ENCODE results near the gene DISP2.

Gene DISP2

DNA sequence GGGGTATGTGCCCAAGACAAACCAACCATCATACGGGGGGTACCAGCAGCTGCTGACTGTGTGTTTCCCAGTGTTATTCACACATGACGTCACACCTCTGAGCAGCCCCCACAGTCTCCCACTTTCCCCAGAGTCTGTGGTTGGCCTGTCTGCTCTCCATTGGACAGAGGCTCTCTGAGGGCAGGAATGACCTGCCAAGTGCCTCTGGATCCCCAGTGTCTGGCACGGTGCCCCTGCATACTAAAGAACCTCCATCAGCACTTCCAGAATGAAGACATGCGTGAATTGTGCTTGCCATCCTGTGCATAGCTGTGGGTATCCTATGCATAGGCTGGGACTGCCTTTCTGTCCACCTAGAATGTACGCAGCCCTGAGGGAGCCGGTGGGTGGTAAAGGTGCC, 13.8 kb upstream of the DISP2 start:
- in situ Hi-C loops (cut with MboI; ENCODE audit: low sequenced_read_pairs) = no loop called here
- no peak for DNase-seq (ENCODE audit: low spot score in 2 of 2)

DNA sequence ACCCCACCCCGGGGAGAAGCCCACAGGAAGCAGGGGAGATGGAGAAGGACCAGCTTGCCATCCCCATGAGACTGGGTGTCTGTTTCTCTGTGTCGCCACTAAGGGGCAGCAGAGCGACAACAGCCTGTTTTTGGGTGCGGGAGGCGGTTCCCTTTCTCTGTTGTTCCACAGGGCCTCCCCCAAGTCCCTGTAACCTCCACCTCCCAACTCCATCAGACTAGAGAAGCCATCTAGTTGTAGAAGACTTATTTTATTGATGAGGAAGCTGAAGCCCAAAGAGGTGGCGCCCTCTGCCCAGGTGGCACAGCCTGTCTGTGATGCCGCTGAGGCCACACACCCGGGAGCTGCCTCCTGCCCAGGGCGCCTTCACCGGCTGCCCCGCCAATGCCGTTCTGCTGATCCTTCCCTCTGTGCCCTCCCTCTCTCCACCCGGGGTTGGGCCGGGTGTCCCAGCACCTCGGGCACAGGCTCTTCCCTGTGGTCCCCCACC, 13.3 kb upstream of the DISP2 start:
- H3K36me3 ChIP-seq (replicated peaks) = no peaks in the 10 kb centered on the region
- H3K4me3 ChIP-seq = no peak overlapping the region
- DNase-seq (ENCODE audit: low spot score in 2 of 2) = peak; percentile 59 to 77
- no peaks in the 10 kb centered on the region for H3K27me3 ChIP-seq (ENCODE audit: low read depth)
- in situ Hi-C loops (cut with MboI; ENCODE audit: low sequenced_read_pairs) = no loop called here
- no peaks in the 10 kb centered on the region for H3K9me3 ChIP-seq
- peaks cover 15% of the 10 kb centered on the region for H3K4me1 ChIP-seq

More for the DNA sequence above, 13.8 kb upstream of the DISP2 start:
- H3K27me3 ChIP-seq (ENCODE audit: low read depth) = no peaks in the 10 kb centered on the region
- no peaks in the 10 kb centered on the region for H3K36me3 ChIP-seq (replicated peaks)
- no peak overlapping the region for H3K4me3 ChIP-seq
- no peaks in the 10 kb centered on the region for H3K9me3 ChIP-seq
- H3K4me1 ChIP-seq = peaks cover 15% of the 10 kb centered on the region

DNA sequence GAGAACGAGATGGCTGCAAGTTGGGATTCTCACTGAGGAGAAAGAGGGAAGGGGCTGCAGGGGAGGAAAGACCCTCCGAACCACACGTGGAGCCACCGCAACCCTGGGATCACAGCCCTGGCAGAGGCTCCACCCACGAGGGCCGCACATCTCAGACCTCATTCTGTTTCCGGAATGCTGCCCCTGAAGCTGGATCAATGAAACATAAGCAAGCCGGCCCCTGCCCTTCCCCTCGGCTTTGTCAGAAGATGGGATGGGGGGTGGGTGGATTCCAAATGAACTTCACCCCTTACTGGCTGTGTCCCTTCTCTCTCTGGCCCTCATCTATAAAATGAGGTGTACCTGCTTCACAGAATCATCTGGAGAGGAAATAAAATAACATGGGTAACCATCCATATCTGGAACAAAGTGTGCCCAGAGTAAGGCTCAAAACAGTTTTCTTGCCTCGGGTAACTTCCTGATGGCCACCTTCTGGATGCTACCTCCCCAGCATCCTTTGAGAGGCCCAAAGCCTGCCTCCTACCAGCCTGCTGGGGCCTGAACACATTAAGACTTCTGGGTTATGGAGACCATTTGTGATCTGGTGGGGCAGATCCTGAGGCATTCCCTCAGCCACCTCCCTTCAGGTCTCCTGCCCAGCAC, 12.7 kb upstream of the DISP2 start:
- no peaks in the 10 kb centered on the region for H3K9me3 ChIP-seq
- H3K36me3 ChIP-seq (replicated peaks) = no peaks in the 10 kb centered on the region
- H3K4me1 ChIP-seq = peaks cover 10% of the 10 kb centered on the region
- no peak overlapping the region for H3K4me3 ChIP-seq
- H3K27me3 ChIP-seq (ENCODE audit: low read depth) = no peaks in the 10 kb centered on the region
- in situ Hi-C loops (cut with MboI; ENCODE audit: low sequenced_read_pairs) = no loop called here
- no peak for DNase-seq (ENCODE audit: low spot score in 2 of 2)

DNA sequence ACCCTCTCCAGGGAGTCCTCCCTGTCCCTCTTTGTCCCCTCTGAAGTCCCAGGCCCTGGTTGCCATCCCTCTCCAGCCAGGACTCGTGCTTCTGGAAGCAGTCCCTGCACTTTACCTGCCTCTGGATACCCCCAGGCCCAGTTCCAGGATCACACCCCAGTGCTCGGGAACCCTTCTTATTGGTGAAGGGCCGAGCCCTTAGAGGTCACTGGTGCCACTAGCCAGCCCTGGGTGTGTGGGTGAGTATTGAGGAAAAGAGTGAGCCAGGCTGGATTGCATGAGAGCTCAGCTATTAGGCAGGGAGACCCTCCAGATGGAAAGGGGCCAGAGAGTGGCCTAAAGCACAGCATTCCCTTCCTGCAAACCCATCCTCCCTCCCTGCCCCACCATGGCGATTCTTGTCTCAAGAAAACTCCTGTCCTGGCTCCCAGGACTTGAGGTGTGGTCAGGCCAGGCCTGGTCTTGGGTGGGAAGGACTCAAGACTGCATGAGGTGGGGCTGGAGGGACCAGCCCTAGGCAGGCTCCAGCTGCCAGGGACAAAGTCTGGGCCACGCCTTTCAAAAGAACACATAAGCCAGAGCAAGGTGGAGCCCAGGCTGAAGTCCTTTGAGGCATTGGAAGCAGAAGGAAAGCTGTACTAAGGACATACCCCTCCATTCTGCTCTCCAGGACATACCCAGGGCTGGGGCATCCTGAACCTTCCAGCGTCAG, 12.0 kb upstream of the DISP2 start:
- no peak for DNase-seq (ENCODE audit: low spot score in 2 of 2)
- no peak overlapping the region for H3K4me3 ChIP-seq
- no peaks in the 10 kb centered on the region for H3K9me3 ChIP-seq
- in situ Hi-C loops (cut with MboI; ENCODE audit: low sequenced_read_pairs) = no loop called here
- no peaks in the 10 kb centered on the region for H3K36me3 ChIP-seq (replicated peaks)
- H3K27me3 ChIP-seq (ENCODE audit: low read depth) = no peaks in the 10 kb centered on the region
- H3K4me1 ChIP-seq = peaks cover 3% of the 10 kb centered on the region

DNA sequence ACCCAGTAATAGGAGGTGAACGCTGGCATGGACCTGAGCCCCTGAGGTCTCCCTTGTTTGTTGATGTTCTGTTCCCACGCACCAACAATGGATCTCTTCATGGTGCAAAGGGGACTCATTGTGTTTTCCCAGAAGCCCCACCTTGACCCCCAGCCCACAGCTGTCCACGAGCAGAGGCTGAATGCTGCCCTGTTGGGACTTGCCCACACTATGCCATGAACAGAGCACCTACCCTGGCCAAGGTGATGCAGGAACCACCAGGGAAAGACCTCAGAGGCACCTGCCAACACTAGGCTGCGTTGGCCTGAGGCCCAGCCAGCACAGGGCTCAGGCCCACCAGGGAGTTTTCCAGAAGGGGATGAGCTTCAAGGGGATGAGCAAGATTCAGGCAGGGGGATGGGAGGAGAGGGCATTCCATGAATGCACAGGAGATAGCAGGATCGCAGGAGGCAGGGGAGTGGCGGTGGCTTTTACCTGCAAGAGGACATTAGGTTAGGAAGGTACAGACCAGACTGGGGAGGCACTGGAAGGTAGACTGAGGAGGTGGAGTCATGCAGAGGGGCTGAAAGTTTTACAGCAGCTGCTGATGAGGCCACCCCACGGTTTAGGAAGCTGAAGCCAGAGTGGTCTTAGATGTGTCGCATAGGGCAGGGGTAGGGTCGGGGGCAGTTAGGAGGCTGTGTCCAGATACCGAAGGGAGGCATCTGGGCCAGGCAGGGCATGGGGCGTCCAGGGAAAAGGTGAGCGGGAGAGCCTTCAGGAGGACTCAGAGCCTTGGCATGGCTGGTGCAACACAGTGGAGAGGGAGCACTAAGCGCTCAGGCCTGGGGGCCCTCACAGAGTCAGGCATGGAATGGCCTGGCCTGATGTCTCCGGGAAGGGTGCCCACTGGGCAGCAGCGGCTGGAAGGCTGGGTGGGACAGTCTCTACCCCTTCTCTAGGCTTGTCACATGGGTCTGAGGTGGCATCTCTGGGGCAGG, 11.2 kb upstream of the DISP2 start:
- no peaks in the 10 kb centered on the region for H3K36me3 ChIP-seq (replicated peaks)
- no peaks in the 10 kb centered on the region for H3K27me3 ChIP-seq (ENCODE audit: low read depth)
- in situ Hi-C loops (cut with MboI; ENCODE audit: low sequenced_read_pairs) = no loop called here
- H3K4me3 ChIP-seq = no peak overlapping the region
- no peak for DNase-seq (ENCODE audit: low spot score in 2 of 2)
- H3K9me3 ChIP-seq = no peaks in the 10 kb centered on the region
- no peaks in the 10 kb centered on the region for H3K4me1 ChIP-seq

DNA sequence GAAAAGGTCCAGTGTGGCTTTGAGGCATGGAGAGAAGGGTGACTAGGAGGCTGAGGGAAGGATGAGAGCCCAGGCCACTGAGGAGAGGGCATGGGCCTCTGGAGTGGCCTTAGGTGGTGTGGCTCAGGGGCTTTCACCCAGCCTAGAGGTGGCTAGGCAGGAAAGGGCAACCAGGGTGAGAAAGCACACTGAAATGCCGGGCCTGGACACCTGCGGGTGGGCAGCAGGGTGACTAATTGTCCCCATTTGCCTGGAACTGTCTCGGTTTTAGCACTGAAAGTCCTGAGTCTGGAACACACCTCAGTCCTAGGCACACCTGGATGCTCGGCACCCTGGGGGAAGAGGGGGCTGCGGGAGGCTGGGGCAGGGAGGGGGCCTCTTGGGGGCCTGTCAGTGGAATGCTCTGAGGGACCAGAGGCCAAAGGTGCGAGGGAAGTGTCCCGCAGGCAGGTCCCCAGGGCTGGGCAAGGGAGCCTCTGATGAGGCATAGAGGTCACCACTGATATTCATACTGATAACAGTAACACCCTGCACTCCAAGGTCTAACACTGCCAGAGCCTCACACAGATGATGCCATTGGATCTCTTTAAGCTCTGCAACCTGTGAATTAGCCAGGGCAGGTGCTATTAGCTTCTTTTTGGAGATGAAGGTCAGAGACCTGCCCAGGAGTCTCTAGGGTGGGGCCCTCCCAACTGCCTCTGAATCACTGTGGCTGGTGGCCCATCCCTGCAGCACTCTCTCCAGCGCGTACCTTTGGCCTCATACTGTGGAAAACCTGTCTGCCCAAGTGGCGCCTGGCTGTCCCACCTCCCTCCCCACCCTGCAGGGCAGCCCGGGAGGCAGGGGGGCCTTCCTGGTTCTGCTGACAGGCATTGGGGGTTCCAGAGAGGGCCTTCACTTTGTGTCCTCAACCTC, 10.2 kb upstream of the DISP2 start:
- no peaks in the 10 kb centered on the region for H3K36me3 ChIP-seq (replicated peaks)
- in situ Hi-C loops (cut with MboI; ENCODE audit: low sequenced_read_pairs) = no loop called here
- H3K27me3 ChIP-seq (ENCODE audit: low read depth) = no peaks in the 10 kb centered on the region
- H3K9me3 ChIP-seq = no peaks in the 10 kb centered on the region
- H3K4me3 ChIP-seq = no peak overlapping the region
- DNase-seq (ENCODE audit: low spot score in 2 of 2) = no peak
- H3K4me1 ChIP-seq = no peaks in the 10 kb centered on the region

DNA sequence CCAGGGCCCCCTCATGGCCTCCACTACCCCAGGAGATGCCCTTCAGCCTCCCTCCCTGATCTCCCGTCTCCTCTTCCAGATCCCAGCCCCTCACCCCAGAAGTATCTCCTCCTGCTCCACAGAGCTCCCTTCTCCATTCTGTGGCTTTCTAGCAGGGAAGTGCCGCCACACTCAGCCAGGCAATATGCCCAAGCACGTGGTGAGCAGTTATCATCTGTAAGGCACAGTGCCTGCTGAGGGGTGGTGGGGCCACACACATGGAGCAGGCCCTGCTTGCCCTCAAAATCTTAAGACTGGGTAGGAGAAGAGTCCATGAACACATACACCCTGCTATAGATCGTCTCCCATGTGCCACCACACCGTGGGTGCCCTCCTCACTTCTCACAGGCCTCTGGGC, 9.5 kb upstream of the DISP2 start:
- no peak for DNase-seq (ENCODE audit: low spot score in 2 of 2)
- Histone ChIP-seq H3K4me3 (no peak overlapping the region), H3K9me3 (no peaks in the 10 kb centered on the region), H3K36me3 (replicated peaks) (no peaks in the 10 kb centered on the region), H3K4me1 (no peaks in the 10 kb centered on the region), H3K27me3 (ENCODE audit: low read depth) (no peaks in the 10 kb centered on the region)
- in situ Hi-C loops (cut with MboI; ENCODE audit: low sequenced_read_pairs) = no loop called here

DNA sequence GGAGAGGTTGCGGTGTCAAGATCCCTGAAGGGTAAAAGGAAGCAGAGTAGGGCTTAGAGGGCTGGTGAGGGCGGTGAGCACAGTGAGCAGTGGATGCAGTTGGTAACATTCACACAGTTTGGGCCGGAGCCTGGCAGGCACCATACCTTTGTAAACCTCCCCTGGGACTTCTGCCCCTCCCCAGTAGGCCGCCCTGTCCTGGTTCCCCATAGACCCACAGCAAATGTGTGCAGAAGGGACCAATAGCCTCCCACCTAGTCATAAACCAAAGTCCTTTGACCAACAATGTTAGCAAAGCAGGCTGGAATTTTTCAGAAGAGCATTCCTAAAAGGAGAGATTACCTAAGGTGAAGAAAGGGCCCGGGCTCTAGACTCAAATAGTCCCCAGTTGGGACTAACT, 8.9 kb upstream of the DISP2 start:
- no peak for DNase-seq (ENCODE audit: low spot score in 2 of 2)
- Histone ChIP-seq H3K36me3 (replicated peaks) (no peaks in the 10 kb centered on the region), H3K4me3 (no peak overlapping the region), H3K4me1 (no peaks in the 10 kb centered on the region), H3K9me3 (no peaks in the 10 kb centered on the region), H3K27me3 (ENCODE audit: low read depth) (no peaks in the 10 kb centered on the region)
- in situ Hi-C loops (cut with MboI; ENCODE audit: low sequenced_read_pairs) = no loop called here

DNA sequence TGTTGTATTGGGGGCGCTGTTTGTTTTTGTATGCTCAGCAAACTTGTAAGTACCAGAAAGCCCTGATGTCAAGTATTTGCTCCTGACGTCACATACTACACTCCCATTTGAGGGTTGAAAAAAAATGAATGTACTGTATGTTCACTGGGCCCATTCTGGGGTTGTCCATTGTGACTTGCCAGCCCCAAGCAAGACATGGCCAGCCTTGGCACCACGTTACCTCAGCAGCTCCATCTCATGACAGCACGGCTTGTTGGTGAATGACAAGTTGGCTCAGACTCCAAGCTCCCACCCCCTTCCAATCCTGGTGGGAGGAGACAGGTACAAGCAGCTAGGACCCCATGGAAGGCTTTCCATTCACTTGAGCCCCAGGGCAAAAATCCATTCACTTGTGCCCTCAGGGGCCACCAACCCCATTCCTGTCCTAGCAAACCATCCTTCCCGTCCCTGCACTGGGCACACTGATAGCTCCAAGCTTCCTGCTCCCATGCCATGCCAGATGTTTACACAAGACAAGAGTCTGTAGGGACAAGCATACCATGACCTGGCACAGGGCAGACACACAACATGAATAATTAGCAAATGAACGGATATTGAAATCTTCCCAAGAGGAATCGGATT, 5.6 kb upstream of the DISP2 start:
- in situ Hi-C loops (cut with MboI; ENCODE audit: low sequenced_read_pairs) = no loop called here
- no peak for DNase-seq (ENCODE audit: low spot score in 2 of 2)
- no peaks in the 10 kb centered on the region; the same call in 1 of the 2 replicates for H3K4me1 ChIP-seq
- H3K4me3 ChIP-seq = no peak overlapping the region
- no peaks in the 10 kb centered on the region for H3K27me3 ChIP-seq (ENCODE audit: low read depth)
- H3K36me3 ChIP-seq (replicated peaks) = no peaks in the 10 kb centered on the region
- no peaks in the 10 kb centered on the region for H3K9me3 ChIP-seq

DNA sequence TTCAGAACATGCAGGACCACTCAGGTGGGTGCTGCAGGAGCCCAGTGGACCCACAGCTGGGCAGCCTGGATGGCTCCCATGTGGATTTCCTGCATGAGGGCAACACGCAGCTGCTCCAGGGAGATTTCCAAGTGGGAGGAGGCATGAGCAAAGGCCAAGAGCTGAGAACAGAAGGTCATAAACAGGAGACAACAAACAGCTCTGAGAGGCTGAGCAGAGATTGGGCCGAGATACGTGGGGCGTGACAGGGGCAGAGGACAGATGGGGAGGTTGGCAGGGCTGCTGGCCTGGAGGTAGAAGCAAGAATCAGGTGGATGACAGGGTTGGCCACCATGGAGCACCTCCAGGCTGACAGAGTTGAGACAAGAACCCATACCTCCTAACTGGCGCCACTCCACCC, 4.3 kb upstream of the DISP2 start:
- DNase-seq (ENCODE audit: low spot score in 2 of 2) = no peak
- Histone ChIP-seq H3K36me3 (replicated peaks) (no peaks in the 10 kb centered on the region), H3K27me3 (ENCODE audit: low read depth) (no peaks in the 10 kb centered on the region), H3K4me3 (no peak overlapping the region), H3K9me3 (no peaks in the 10 kb centered on the region), H3K4me1 (peaks cover 4% of the 10 kb centered on the region)
- in situ Hi-C loops (cut with MboI; ENCODE audit: low sequenced_read_pairs) = no loop called here

DNA sequence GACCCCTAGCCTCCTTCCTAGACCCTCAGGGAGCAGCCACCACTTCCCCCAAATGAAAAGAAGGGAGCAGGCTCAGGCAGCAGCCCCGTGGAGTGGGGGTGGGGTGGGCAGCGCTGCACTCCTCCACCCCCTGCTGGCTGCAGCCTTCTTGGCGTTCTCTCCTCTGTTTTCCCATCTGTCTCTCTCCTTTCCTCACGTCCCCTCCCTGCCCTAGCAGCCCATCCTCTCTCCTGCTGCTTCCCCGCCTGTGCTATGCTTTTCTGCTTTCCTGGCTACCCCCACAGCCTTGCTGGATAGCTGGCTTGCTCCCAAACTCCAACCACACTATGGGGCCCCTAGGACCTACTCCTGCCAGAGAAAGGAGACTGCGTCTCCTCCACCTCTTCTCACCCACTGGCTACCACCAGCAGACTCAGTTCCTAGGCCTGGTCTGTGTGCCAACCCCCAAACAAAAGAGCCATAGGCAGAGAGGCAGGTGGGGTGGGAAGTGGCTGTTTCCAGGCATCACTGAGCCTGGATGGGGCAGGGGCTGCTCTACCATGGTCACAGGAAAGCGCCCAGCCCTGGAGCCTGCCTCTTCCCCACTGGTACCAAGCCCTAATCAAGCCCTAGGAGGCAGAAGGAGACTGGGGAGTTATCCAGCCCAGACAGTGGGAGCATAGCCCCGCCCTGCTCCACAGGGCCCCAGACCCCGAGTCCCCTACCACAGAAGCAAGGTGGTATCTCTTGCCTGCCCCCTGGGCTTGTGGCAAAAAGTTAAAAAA, 3.4 kb upstream of the DISP2 start:
- H3K36me3 ChIP-seq (replicated peaks) = no peaks in the 10 kb centered on the region
- DNase-seq (ENCODE audit: low spot score in 2 of 2) = peak in 1 of 2 experiments; percentile 67
- in situ Hi-C loops (cut with MboI; ENCODE audit: low sequenced_read_pairs) = no loop called here
- no peaks in the 10 kb centered on the region for H3K9me3 ChIP-seq
- H3K4me1 ChIP-seq = peaks cover 4% of the 10 kb centered on the region
- no peak overlapping the region for H3K4me3 ChIP-seq
- H3K27me3 ChIP-seq (ENCODE audit: low read depth) = no peaks in the 10 kb centered on the region

DNA sequence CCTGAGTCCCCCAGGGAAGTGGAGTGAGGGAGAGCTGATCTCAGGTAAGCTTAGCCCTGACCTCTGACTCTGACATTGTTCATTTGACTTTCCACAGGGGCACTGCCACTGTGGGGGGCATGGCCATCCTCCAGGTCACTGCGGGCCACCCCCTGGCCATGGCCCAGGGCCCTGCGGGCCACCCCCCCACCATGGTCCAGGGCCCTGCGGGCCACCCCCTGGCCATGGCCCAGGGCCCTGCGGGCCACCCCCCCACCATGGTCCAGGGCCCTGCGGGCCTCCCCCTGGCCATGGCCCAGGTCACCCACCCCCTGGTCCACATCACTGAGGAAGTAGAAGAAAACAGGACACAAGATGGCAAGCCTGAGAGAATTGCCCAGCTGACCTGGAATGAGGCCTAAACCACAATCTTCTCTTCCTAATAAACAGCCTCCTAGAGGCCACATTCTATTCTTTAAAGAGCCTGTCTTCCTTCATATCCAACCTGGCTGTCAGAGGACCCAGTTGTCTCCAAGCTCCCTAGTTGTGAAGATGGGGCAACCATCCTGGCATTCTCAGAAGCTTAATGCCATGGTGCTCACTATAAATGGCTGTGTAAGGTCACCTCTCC, 1.9 kb upstream of the DISP2 start:
- no peak for DNase-seq (ENCODE audit: low spot score in 2 of 2)
- Histone ChIP-seq H3K36me3 (replicated peaks) (no peaks in the 10 kb centered on the region), H3K27me3 (ENCODE audit: low read depth) (no peaks in the 10 kb centered on the region), H3K4me3 (no peak overlapping the region), H3K9me3 (no peaks in the 10 kb centered on the region), H3K4me1 (peaks cover 4% of the 10 kb centered on the region)
- in situ Hi-C loops (cut with MboI; ENCODE audit: low sequenced_read_pairs) = no loop called here
